ENCODE measurements around the gene PRSS58.
A peak's percentile ranks its signal among the peaks of the same experiment; 100 is the strongest.

PRSS58 gene, protein sequence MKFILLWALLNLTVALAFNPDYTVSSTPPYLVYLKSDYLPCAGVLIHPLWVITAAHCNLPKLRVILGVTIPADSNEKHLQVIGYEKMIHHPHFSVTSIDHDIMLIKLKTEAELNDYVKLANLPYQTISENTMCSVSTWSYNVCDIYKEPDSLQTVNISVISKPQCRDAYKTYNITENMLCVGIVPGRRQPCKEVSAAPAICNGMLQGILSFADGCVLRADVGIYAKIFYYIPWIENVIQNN

DNA sequence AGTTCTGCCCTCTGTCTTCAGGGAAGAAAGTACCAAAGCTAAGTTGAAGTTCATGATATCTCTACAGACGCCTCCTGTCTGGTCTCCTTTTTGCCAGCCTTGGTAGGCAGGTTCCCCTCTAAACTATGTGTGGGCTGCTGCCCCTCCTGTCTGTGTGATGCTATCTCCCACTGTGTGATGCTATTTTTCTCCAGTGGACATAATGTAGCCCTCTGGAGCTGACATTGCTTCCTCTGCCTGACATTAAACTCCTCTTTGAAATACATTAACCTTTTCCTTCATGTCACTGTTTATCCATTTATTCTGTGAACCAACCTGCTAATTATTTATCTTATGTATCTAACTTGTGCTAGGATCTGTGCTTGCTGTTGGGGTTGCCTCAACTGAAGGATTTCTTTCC lies at the start of gene PRSS58:
PRSS58 (minus strand) TSS at position 101 of the 400 bp plus-strand sequence. CDS start 351 bp downstream, outside the sequence.
- no peak for DNase-seq (ENCODE audit: low spot score)

GRCh38 chr7:142307246-142307900 lies 49.5 kb upstream of the PRSS58 start:
- DNase-seq (ENCODE audit: low spot score) = no peak

GRCh38 chr7:142303650-142304049 lies 45.8 kb upstream of the PRSS58 start:
- peak; percentile 36 for DNase-seq (ENCODE audit: low spot score)

GRCh38 chr7:142301923-142302550 lies 44.2 kb upstream of the PRSS58 start:
- DNase-seq (ENCODE audit: low spot score) = no peak

- DNase-seq (ENCODE audit: low spot score) = no peak
Measured at GRCh38 chr7:142301299-142301698, 43.4 kb upstream of the PRSS58 start.

GRCh38 chr7:142300689-142301088 lies 42.8 kb upstream of the PRSS58 start:
- DNase-seq (ENCODE audit: low spot score) = no peak

- DNase-seq (ENCODE audit: low spot score) = no peak
Measured at GRCh38 chr7:142299237-142299781, 41.5 kb upstream of the PRSS58 start.

GRCh38 chr7:142298627-142299026 lies 40.8 kb upstream of the PRSS58 start:
- no peak for DNase-seq (ENCODE audit: low spot score)

- DNase-seq (ENCODE audit: low spot score) = no peak
Measured at GRCh38 chr7:142298009-142298408, 40.2 kb upstream of the PRSS58 start.

- DNase-seq (ENCODE audit: low spot score) = no peak
Measured at GRCh38 chr7:142280263-142280662, 22.4 kb upstream of the PRSS58 start.

GRCh38 chr7:142279601-142280000 lies 21.7 kb upstream of the PRSS58 start:
- no peak for DNase-seq (ENCODE audit: low spot score)

- no peak for DNase-seq (ENCODE audit: low spot score)
Measured at GRCh38 chr7:142275028-142275427, 17.2 kb upstream of the PRSS58 start.

GRCh38 chr7:142272841-142273240 lies 15.0 kb upstream of the PRSS58 start:
- no peak for DNase-seq (ENCODE audit: low spot score)

DNA sequence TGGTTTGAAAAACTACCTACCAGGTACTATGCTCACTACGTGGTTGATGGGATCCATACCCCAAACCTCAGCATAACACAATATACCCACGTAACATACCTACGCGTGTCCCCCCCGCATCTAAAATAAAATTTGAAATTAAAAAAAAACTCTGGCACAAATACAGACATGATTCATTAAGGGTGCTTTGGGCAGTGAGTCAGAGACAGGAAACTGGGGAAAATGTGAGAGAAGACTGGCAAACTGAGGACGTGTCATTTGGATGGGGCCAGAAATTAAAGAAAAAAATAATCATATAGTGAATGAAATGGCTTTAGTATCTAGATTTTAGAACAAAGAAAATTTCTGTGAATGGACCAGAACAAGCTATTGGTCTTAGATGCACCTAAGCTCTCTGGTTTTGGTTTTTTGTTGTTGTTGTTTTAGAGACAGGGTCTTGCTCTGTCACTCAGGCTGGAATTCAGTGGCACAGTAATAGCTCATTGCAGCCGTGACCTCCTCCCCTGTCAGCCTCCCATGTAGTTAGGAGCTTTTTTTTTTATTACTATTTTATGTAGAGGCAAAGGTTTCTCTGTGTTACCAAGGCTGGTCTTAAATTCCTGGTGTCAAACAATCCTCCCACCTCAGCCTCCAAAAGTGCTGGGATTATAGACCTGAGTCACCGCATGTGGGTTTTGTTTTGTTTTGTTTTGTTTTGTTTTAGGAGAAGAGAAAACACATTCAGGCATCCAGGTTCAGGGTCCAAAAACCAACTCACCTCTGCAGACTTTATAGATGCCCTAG lies 5.9 kb upstream of the PRSS58 start:
- DNase-seq (ENCODE audit: low spot score) = no peak

DNA sequence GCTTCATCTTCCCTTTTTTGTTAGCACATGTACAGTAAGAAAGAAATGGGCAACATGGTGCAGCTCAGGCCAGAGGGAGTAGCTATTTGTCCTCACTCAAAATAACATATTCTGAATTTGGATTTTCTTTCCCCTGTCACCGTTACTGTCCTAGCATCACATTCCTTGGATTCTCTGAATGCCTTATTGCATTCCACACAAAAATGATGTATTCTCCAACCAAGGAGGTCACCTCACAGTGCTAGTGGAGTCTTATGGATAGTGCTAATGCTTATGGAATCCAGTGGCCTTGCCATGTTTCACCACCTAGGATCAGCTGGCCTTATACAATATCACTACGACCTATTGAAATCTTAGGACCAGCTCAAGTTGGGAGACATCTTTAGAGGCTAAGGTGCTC lies 7.2 kb downstream of the PRSS58 start:
- no peak for DNase-seq (ENCODE audit: low spot score)

- no peak for DNase-seq (ENCODE audit: low spot score)
Measured at GRCh38 chr7:142249918-142250317, 7.9 kb downstream of the PRSS58 start.

DNA sequence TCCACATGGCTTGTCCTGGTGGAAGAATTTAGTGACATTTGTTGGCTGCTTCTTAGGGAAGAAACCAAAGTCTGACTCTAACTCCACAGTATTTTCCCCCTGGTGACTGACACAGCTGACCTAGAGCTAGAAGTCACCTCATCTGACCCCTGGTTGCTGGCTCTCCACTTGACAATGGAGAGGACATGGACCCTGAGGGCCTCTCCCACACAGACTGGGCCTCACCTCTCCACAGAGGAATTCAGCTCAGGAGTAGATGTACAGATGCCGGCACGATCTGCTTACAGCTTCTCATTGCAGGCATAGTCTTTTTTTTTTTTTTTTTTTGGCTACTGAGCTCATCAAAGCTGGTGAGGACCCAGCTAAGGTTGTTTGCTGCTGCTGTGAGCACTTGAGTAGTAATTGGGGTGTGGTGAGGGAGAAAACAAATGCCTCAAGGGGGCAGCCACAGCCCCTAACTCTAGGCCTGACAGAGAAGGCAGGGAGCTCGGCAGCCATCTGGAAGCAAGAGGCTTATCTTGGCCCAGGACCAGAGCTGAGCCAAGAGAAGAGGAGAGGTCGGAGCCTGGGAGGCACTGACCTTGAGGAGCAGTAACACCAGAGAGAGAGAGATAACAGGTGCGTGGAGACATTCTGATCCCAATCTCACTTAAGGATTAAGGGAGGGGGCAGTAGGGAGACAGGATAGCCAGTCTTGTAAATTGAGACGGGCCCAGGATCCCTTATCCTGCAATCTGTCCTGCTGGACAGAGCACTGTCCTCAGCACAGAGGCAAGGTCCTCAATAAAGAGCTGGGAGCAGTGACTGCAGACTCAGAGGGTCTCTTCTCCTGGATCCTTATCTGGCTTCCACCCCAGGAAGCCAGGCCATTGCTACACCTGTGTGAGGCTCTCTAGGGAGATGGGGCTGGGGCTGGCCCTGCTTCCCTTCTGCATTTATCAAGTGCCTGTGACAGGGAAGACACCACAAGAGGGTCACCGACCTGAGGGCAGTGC lies 9.4 kb downstream of the PRSS58 start:
- DNase-seq (ENCODE audit: low spot score) = no peak

DNA sequence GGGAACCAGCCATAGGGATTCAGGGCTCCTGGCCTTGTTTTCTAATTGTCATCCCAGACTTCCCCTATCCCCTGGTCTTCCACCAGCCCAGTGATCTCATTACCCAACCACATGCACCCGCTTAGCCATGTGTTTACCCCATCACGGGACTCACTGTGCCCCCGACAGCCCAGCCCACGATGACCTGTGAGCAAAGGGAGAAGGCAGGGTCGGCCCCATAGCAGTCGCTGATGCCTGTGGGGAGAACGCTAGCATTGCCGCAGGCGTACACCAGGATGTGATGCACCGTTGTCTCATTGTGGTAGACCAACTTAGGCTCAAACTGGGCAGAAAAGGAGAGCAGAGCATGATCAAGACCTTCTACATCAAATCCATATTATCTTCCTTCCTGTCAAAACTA lies 14.0 kb downstream of the PRSS58 start:
- DNase-seq (ENCODE audit: low spot score) = no peak

- no peak for DNase-seq (ENCODE audit: low spot score)
Measured at GRCh38 chr7:142240546-142240945, 17.3 kb downstream of the PRSS58 start.

DNA sequence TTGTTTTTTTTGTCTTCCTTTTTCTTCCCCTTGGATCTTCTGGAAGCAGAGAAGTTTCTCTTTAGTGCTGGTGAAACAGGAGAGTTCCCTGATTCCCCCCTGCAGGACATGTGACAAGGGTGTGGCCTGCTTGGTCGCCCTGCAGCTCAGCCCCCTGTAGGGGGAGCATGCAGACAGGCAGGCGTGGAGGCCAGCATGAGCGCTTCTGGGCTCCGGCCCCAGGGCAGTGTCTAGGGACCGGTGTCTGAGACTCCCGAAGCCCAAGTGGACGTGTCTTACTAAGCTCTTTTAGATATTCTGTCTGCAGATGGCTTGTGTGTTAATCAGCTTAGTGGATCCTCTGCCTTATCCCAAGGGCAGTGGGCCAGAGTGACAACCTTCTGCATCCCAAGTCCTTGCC lies 26.1 kb downstream of the PRSS58 start:
- DNase-seq (ENCODE audit: low spot score) = no peak

DNA sequence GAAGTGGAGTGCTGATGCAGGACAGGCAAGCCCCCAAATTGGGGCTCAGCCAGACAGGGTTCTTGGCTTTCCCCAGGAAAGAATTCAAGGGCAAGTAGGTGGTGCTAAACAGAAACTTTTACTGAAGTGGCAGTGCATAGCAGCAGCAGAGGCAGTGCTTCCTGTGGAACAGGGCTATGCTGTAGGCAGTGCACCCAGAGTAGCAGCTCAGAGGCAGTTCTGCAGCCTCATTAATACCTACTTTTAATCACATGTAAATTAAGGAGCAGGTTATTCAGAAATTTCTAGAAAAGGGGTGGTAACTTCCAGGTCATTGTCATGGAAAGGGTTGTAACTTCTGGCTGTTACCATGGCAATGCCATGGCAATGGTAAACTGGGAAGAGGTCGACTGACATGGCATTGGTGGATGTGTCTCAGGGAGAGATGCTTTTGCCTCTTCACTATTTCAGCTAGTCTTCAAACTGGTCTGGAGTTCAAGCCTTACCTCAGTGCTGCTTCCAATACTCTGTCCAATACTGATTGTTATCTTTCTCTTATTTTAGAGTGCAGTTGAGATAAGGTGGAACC lies 29.2 kb downstream of the PRSS58 start:
- no peak for DNase-seq (ENCODE audit: low spot score)

Measured in Ammon's horn (tissue), 1 donor.